Stomach (tissue), 9 donors: Measurements from ENCODE around the gene SLC2A8. TPM values are rescaled to one million over a fixed set of nuclear protein-coding genes. Genes with fewer than 3 reads are reported as not detected.

Experiments
- DNase-seq, 2 donors: peaks; one replicate each; pipeline versions ENCODE4 v3.0.0 to v3.0.0-alpha.2; 2013 to 2019
- H3K27ac ChIP-seq, 5 donors: fragments of 200-600 bp in 4 of 5; sonication (generic) in 4 of 5; one replicate each; pipeline ENCODE4 v1.5.1; 2013 to 2019; ENCODE audit warnings: mild to moderate bottlenecking in 1 of 5, moderate library complexity in 1 of 5
- H3K27me3 ChIP-seq, 3 donors: fragments of 200-600 bp; sonication (generic); one replicate each; pipeline ENCODE4 v1.5.1; 2017 to 2019; ENCODE audit warnings: mixed run types in 1 of 3
- H3K36me3 ChIP-seq, 4 donors: fragments of 200-600 bp; sonication (generic); 1 replicate in 3 of 4; 2 replicates in 1 of 4; pipeline ENCODE4 v1.5.1; 2016 to 2019
- H3K4me1 ChIP-seq, 4 donors: fragments of 200-600 bp; sonication (generic); one replicate each; pipeline ENCODE4 v1.5.1; 2016 to 2019
- H3K4me3 ChIP-seq, 4 donors: fragments of 200-600 bp; sonication (generic) in 3 of 4; one replicate each; pipeline ENCODE4 v1.5.1; 2016 to 2019; ENCODE audit warnings: mild to moderate bottlenecking in 1 of 4
- H3K9me3 ChIP-seq, 4 donors: fragments of 200-600 bp; sonication (generic); one replicate each; pipeline ENCODE4 v1.5.1; 2016 to 2019
- CTCF ChIP-seq, 7 experiments: fragments of 450-650 bp in 4 of 7; fragments of 200-600 bp in 3 of 7; sonication (generic) in 3 of 7; IDR thresholded peaks; one replicate each; pipeline ENCODE4 v1.5.1; 2016 to 2019; ENCODE audit warnings: antibody characterized with exemption in 7 of 7, control low read depth in 2 of 7, mild to moderate bottlenecking in 1 of 7
- EP300 ChIP-seq: sonication (generic); formaldehyde crosslinking; IDR thresholded peaks from one replicate; pipeline ENCODE4 v1.6.1; 2017; ENCODE audit warnings: antibody characterized with exemption
- POLR2A ChIP-seq, 4 donors: fragments of 450-650 bp; IDR thresholded peaks; one replicate each; pipeline ENCODE4 v1.6.1; 2016; ENCODE audit warnings: antibody characterized with exemption in 4 of 4, control low read depth in 2 of 4, mild to moderate bottlenecking in 1 of 4, moderate library complexity in 1 of 4
- POLR2AphosphoS5 ChIP-seq, 3 donors: sonication (generic); formaldehyde crosslinking; IDR thresholded peaks; one replicate each; pipeline ENCODE4 v1.6.1; 2016; ENCODE audit warnings: antibody characterized with exemption in 3 of 3
- WGBS, 5 donors: extraction: QIAGEN DNeasy Blood & Tissue Kit in 3 of 5; methylation state at CpG; one replicate each; pipeline versions ENCODE4 v1.1.5 to v1.1.7; 2013 to 2018; 5-methylcytosine and 5-hydroxymethylcytosine counted together
- intact Hi-C: fragments of 100-400 bp; cut with DNase I; formaldehyde crosslinking; loops from one replicate; pipeline ENCODE4 v1.15.1; 2023; ENCODE audit warnings: low total_unique reads
- polyA plus RNA-seq, 3 donors: library from polyadenylated mRNA; stranded (reverse); fragments of 200-250 nt; gene quantifications; one replicate each; pipeline ENCODE4 v1.2.3, GENCODE V29; 2013
- total RNA-seq, 5 donors: library from RNA; depleted of rRNA; stranded (reverse); fragments of >200 nt; gene quantifications; one replicate each; pipeline versions ENCODE4 v1.1.0 to v1.2.3, GENCODE V29; 2014 to 2016
- donor health status: healthy with polysubstance abuse.
- donor health status: Bipolar disorder and iron deficiency.
- donor health status: healthy.

SLC2A8 gene
- total and polyA plus RNA-seq, 8 donors, result 4.7 to 36.2 (median 18.0) TPM

- no peak overlapping the region for H3K4me3 ChIP-seq
- WGBS, 5 donors, result 89 to 96% (median 93%) methylated on average over 7 to 23 of the region's 23 CpGs
- peaks cover 0 to 42% (median 10%) of the 10 kb centered on the region in 4 donors for H3K4me1 ChIP-seq
- intact Hi-C loops, result no loop called here
- TF ChIP-seq POLR2AphosphoS5 (IDR thresholded peaks at IDR 0.05), result no peak
- no peak for TF ChIP-seq POLR2A (IDR thresholded peaks at IDR 0.05)
- no peak for TF ChIP-seq EP300
- no peak for TF ChIP-seq CTCF (IDR thresholded peaks at IDR 0.05)
- H3K27me3 ChIP-seq, result no peaks in the 10 kb centered on the region
- no peaks in the 10 kb centered on the region for H3K9me3 ChIP-seq
- peaks cover 38 to 86% (median 66%) of the 10 kb centered on the region in 4 donors for H3K36me3 ChIP-seq
- H3K27ac ChIP-seq, result no peak overlapping the region
- no peak for DNase-seq
Measured at GRCh38 chr9:127404631-127405030, 7.7 kb downstream of the SLC2A8 start.

- H3K4me3 ChIP-seq, result no peak overlapping the region
- H3K27me3 ChIP-seq, result no peaks in the 10 kb centered on the region
- H3K9me3 ChIP-seq, result no peaks in the 10 kb centered on the region
- no peak overlapping the region for H3K27ac ChIP-seq
- H3K36me3 ChIP-seq, result peaks cover 36 to 80% (median 58%) of the 10 kb centered on the region in 4 donors
- DNase-seq, result no peak
- peaks cover 0 to 35% (median 10%) of the 10 kb centered on the region in 4 donors for H3K4me1 ChIP-seq
- TF ChIP-seq EP300 (no peak), POLR2AphosphoS5 (IDR thresholded peaks at IDR 0.05) (no peak), CTCF (IDR thresholded peaks at IDR 0.05) (no peak), POLR2A (IDR thresholded peaks at IDR 0.05) (no peak)
- WGBS, 5 donors, result 89 to 95% (median 93%) methylated on average over 13 to 20 of the region's 20 CpGs
- intact Hi-C loops, result no loop called here
Measured at GRCh38 chr9:127405344-127406125, 8.6 kb downstream of the SLC2A8 start.

GRCh38 chr9:127406799-127407491 lies 10.0 kb downstream of the SLC2A8 start:
- Histone ChIP-seq H3K27me3 (no peaks in the 10 kb centered on the region), H3K9me3 (no peaks in the 10 kb centered on the region), H3K4me3 (no peak overlapping the region), H3K4me1 (peaks cover 0 to 22% (median 10%) of the 10 kb centered on the region in 4 donors), H3K36me3 (peaks cover 25 to 66% (median 45%) of the 10 kb centered on the region in 4 donors), H3K27ac (peak overlapping the region in 1 of 5 donors; percentile 33)
- no peak for TF ChIP-seq POLR2AphosphoS5 (IDR thresholded peaks at IDR 0.05)
- no peak for TF ChIP-seq POLR2A (IDR thresholded peaks at IDR 0.05)
- TF ChIP-seq EP300, result no peak
- TF ChIP-seq CTCF (IDR thresholded peaks at IDR 0.05), result no peak
- 73 to 83% (median 82%) methylated on average over 11 to 13 of the region's 13 CpGs for WGBS, 5 donors
- DNase-seq, result no peak
- intact Hi-C loops, result no loop called here

GRCh38 chr9:127407492-127407843 lies 10.5 kb downstream of the SLC2A8 start:
- TF ChIP-seq CTCF (IDR thresholded peaks at IDR 0.05), result no peak
- no peak for TF ChIP-seq POLR2A (IDR thresholded peaks at IDR 0.05)
- TF ChIP-seq POLR2AphosphoS5 (IDR thresholded peaks at IDR 0.05), result no peak
- no peak for TF ChIP-seq EP300
- peaks cover 25 to 61% (median 41%) of the 10 kb centered on the region in 4 donors for H3K36me3 ChIP-seq
- no peak for DNase-seq
- no peak overlapping the region for H3K4me3 ChIP-seq
- peaks cover 0 to 22% (median 10%) of the 10 kb centered on the region in 4 donors for H3K4me1 ChIP-seq
- H3K27me3 ChIP-seq, result no peaks in the 10 kb centered on the region
- peak overlapping the region in 1 of 5 donors; percentile 33 for H3K27ac ChIP-seq
- intact Hi-C loops, result no loop called here
- no peaks in the 10 kb centered on the region for H3K9me3 ChIP-seq
- 42 to 82% (median 48%) methylated on average over 4 to 6 of the region's 6 CpGs for WGBS, 5 donors
